KOPT-K1 (cell line): ENCODE measurements around the gene ITIH1.
A peak's percentile ranks its signal among the peaks of the same experiment; 100 is the strongest.
"Not testable (repeated sequence)": the region's sequence is repeated elsewhere in the genome, so short reads cannot be mapped to it uniquely, and the experiment has no call there.

Experiments used
- H3K27ac ChIP-seq: fragments of 200-600 bp; sonication (generic); 2 replicates; pipeline ENCODE4 v1.5.1; 2016; ENCODE audit warnings: antibody characterized with exemption, mild to moderate bottlenecking, low read depth, low read length; ENCODE audit not compliant: poor library complexity, severe bottlenecking
- H3K36me3 ChIP-seq: fragments of 200-600 bp; sonication (generic); 2 replicates; pipeline ENCODE4 v1.5.1; 2017; ENCODE audit warnings: antibody characterized with exemption, mild to moderate bottlenecking, low read length, moderate library complexity; ENCODE audit not compliant: insufficient read depth
- H3K9me3 ChIP-seq: fragments of 200-600 bp; sonication (generic); 2 replicates; pipeline ENCODE4 v1.5.1; 2017; ENCODE audit warnings: antibody characterized with exemption, low read length, mild to moderate bottlenecking; ENCODE audit not compliant: insufficient read depth, poor library complexity, severe bottlenecking

ITIH1 gene

GRCh38 chr3:52777127-52777958 lies at the start of gene ITIH1:
Gene ITIH1 (plus strand): TSS chr3:52777599. CDS start chr3:52777616, 17 bp downstream.
- H3K27ac ChIP-seq: no peak within 1 kb of the TSS
- no peaks in the 10 kb centered on the region for H3K36me3 ChIP-seq
- no peaks in the 10 kb centered on the region for H3K9me3 ChIP-seq

DNA sequence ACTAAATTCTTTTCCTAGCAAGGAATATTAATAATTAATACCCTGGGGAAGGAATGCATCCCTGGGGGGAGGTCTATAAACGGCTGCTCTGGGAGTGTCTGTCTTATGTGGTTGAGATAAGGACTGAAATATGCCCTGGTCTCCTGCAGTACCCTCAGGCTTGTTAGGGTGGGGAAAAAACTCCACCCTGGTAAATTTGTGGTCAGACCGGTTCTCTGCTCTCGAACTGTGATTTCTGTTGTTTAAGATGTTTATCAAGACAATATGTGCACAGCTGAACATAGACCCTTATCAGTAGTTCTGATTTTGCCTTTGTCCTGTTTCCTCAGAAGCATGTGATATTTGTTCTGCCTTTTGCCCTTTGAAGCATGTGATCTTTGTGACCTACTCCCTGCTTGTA lies 48.6 kb upstream of the ITIH1 start:
- not testable (repeated sequence) for H3K27ac ChIP-seq
- peaks cover 38% of the 10 kb centered on the region for H3K36me3 ChIP-seq
- peaks cover 32% of the 10 kb centered on the region for H3K9me3 ChIP-seq

- Histone ChIP-seq H3K27ac (no peak overlapping the region), H3K9me3 (peaks cover 32% of the 10 kb centered on the region), H3K36me3 (peaks cover 58% of the 10 kb centered on the region)
Observed at GRCh38 chr3:52730681-52731080, 46.7 kb upstream of the ITIH1 start.

DNA sequence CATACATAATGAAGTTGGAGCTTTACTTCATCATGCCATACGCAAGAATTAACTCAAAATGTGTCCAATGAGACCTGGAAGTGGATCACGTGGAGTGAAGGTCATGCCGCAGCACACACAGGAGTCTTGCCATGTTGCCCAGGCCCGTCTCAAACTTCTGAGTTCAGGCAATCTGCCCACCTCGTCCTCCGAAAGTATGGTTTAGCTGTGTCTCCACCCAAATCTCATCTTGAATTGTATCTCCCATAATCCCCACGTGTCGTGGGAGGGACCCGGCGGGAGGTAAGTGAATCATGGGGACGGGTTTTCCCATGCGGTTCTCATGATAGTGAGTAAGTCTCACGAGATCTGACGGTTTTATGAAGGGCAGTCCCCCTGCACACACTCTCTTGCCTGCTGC lies 45.8 kb upstream of the ITIH1 start:
- no peak overlapping the region for H3K27ac ChIP-seq
- peaks cover 32% of the 10 kb centered on the region for H3K9me3 ChIP-seq
- peaks cover 60% of the 10 kb centered on the region for H3K36me3 ChIP-seq

DNA sequence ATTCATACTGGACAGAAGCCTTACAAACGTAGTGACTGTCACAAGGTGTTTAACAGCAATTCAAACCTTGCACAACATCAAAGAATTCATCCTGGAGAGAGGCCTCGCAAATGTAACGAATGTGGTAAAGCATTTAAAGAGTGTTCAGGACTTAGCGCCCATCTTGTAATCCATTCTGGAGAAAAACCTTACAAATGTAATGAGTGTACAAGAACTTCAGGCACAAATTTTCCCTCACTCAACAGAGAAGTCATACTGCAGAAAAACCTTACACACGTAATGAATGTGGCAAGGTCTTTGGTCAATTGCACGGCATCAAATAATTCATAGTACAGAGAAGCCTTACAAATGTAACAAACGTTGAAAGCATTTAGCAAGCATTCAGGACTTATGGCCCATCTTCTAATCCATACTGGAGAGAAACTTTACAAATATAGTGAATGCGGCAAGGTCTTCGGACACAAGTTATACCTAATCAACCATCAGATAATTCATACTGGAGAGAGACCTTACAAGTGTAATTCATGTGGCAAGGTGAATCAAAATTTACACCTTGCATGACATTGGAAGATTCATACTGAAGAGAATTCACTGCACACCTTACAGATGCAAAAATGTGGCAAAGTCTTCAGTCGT lies 44.0 kb upstream of the ITIH1 start:
- H3K36me3 ChIP-seq: peaks cover 69% of the 10 kb centered on the region
- peaks cover 22% of the 10 kb centered on the region for H3K9me3 ChIP-seq
- H3K27ac ChIP-seq: no peak overlapping the region

DNA sequence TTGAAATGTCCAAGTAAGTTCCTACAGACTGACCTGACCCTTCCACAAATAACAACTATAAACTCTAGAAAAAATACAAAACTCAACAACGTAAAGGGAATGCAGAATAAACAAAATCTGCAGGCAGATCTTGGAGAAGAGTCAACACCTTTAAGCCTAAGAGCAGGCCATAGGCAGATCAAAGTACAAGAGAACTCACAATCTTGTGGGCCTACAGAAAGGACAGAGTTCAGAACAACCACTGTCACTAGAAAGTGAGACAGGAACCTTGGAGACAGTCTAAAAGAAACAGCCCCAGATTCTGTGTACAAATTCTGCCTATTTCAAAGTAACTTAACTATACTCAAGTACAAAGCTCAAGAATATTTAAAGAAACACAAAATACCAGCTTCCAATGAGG lies 37.7 kb upstream of the ITIH1 start:
- peaks cover 84% of the 10 kb centered on the region for H3K36me3 ChIP-seq
- H3K27ac ChIP-seq: no peak overlapping the region
- H3K9me3 ChIP-seq: no peaks in the 10 kb centered on the region

- peaks cover 91% of the 10 kb centered on the region for H3K36me3 ChIP-seq
- no peaks in the 10 kb centered on the region for H3K9me3 ChIP-seq
- no peak overlapping the region for H3K27ac ChIP-seq
Observed at GRCh38 chr3:52742418-52743041, 34.9 kb upstream of the ITIH1 start.

GRCh38 chr3:52743152-52743551 lies 34.2 kb upstream of the ITIH1 start:
- Histone ChIP-seq H3K9me3 (no peaks in the 10 kb centered on the region), H3K36me3 (peaks cover 90% of the 10 kb centered on the region), H3K27ac (no peak overlapping the region)

DNA sequence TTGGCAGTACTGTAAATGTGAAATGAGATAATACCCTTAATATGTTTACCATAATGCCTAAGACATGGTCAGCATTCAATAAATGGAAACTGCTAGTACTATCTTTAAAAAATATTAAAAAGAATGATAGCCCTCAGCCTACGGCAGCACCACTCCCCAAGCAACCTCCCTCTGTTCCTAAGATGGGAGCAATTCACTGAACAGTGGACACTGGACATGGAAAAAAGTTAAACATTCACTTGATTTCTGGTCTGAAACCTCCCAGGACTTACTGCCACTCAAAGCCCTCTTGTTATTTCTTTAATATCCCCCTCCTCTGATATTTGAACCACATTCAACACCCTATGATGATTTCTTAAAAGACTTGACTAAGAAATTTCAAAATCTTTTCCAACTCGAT lies 33.7 kb upstream of the ITIH1 start:
- peaks cover 90% of the 10 kb centered on the region for H3K36me3 ChIP-seq
- H3K27ac ChIP-seq: no peak overlapping the region
- no peaks in the 10 kb centered on the region for H3K9me3 ChIP-seq

DNA sequence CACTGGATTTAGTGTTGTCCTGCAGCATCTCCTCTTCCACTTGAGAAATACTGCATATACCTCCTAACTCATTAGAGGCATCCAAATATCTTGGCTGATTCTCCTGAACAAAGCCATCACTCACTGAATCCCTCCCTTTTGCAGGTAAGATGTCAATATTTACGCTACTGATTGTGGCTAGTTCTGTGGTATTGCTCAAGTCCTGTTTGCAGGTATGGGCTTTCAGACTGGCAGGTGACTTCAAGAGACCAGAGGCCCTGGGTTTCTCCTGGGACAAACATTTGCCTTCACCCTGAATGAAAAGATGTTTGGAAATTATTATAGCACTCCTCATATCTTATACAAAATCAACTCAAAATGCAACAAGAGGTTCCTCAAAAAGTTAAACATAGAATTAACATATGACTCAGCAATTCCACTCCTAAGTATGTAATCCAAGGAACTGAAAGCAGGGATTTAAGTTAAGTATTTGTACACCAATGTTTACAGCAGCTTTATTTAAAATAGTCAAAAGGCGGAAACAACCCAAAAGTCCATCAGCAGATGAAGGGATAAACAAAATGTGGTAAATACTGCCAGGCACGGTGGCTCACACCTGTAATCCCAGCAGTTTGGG lies 25.2 kb upstream of the ITIH1 start:
- no peak overlapping the region for H3K27ac ChIP-seq
- H3K9me3 ChIP-seq: no peaks in the 10 kb centered on the region
- peaks cover 80% of the 10 kb centered on the region for H3K36me3 ChIP-seq

DNA sequence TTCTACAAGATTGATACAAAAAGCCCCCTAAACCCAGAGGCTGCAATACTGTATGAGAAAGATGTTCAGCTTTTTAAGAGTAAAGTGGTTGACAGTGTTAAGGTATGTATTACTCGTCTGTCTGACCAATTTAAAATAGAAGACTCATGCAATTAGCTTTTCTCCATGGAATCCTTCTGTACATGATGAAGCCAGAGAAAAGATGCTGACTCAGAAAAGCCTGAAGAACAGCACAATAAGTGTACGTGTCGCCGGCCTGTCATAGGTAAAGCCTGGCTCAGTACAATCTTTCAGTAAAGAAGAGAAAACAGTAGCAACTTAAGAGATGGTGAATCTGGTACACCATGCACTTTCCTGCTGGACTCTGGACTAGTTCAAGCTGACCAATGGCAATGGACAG lies 23.0 kb upstream of the ITIH1 start:
- no peak overlapping the region for H3K27ac ChIP-seq
- no peaks in the 10 kb centered on the region for H3K9me3 ChIP-seq
- H3K36me3 ChIP-seq: peaks cover 78% of the 10 kb centered on the region

GRCh38 chr3:52756141-52756540 lies 21.3 kb upstream of the ITIH1 start:
- H3K9me3 ChIP-seq: no peaks in the 10 kb centered on the region
- peaks cover 76% of the 10 kb centered on the region for H3K36me3 ChIP-seq
- no peak overlapping the region for H3K27ac ChIP-seq

GRCh38 chr3:52763466-52763865 lies 13.9 kb upstream of the ITIH1 start:
- Histone ChIP-seq H3K27ac (no peak overlapping the region), H3K36me3 (peaks cover 95% of the 10 kb centered on the region), H3K9me3 (no peaks in the 10 kb centered on the region)

DNA sequence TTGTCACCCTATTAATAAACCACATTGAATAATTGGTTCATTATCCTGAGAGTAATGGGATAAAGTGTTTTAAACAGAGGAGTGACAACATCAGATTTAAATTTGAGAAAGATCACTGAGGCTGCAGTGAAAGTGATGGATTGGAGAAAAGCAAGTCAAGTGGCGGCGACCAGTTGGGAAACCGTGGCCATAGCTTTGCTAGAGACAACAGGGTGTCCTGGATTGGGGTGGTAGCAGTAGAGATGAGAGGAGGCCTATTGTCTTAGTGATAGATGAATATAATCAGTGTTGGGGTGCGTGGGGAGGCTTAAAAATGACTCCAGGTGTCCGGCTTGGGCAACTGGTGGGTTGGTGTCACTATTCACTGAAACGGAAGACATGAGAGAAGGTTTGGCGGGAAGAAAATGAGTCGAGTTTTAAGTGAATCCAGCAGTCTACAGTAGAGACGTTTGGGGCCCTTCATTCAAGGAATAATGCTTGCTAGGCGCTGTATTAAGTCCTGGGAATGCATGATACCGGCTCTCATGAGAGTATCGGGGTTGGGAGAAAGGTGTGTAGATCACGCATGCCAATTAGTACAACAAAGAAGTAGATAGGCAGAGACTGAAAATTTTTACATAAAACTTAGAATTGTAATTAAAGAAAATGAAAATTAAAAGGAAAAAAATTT lies 7.5 kb upstream of the ITIH1 start:
- Histone ChIP-seq H3K27ac (peak overlapping the region; percentile 84), H3K9me3 (no peaks in the 10 kb centered on the region)

More for the DNA sequence above, 7.5 kb upstream of the ITIH1 start:
- H3K36me3 ChIP-seq: peaks cover 34% of the 10 kb centered on the region
